ENCODE data around the gene KAT6B.

KAT6B gene

DNA sequence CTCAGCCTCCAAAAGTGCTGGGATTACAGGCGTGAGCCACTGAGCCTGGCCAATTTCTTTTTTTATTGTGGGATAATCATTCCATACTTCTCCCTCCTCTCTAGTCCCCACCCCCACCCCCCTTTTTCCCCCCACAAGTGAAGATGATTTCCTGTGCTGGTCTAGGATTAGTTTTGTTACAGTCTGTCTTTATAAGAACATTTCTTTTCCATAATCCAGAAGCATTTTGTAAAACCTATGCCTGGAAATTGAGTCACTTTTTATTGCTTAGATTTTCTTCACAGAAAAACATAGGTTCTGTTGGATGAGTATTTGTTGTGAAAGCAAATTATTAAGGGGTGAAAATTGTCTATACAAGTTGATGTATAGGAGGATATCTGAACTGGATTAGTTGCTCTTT, 98.9 kb downstream of the KAT6B start:
- DNase-seq (ENCODE audit: low read depth): no peak
- no peak for TF ChIP-seq CTCF (IDR thresholded peaks at IDR 0.05; ENCODE audit: control insufficient read depth, insufficient read depth, low read depth, low read length, missing control alignments)
- no peak overlapping the region for H3K4me3 ChIP-seq (ENCODE audit: control insufficient read depth, low read depth, low read length)

DNA sequence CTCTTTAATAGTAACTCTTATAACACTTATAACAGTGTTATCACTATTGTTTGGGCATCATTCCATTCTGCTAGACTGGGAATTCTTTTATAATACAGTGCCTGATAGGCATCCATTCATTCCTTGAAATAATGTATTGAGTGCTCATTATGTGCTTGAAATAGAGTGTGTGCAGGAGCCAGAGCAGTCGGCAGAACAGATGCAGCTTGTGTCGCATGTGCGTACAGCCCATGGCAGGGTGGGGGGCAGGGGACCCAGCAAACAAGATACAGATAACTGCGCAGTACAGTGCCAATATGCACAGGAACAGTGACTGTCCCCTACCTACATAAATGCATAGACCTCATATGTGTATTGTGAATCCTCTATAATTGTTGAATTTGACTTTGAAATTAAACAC, 99.3 kb downstream of the KAT6B start:
- DNase-seq (ENCODE audit: low read depth): no peak
- no peak overlapping the region for H3K4me3 ChIP-seq (ENCODE audit: control insufficient read depth, low read depth, low read length)
- TF ChIP-seq CTCF (IDR thresholded peaks at IDR 0.05; ENCODE audit: control insufficient read depth, insufficient read depth, low read depth, low read length, missing control alignments): no peak

- TF ChIP-seq CTCF (IDR thresholded peaks at IDR 0.05; ENCODE audit: control insufficient read depth, insufficient read depth, low read depth, low read length, missing control alignments): no peak
- DNase-seq (ENCODE audit: low read depth): no peak
- H3K4me3 ChIP-seq (ENCODE audit: control insufficient read depth, low read depth, low read length): no peak overlapping the region
Observed at GRCh38 chr10:74926791-74927585, 100.6 kb downstream of the KAT6B start.

- no peak for DNase-seq (ENCODE audit: low read depth)
- no peak overlapping the region for H3K4me3 ChIP-seq (ENCODE audit: control insufficient read depth, low read depth, low read length)
- TF ChIP-seq CTCF (IDR thresholded peaks at IDR 0.05; ENCODE audit: control insufficient read depth, insufficient read depth, low read depth, low read length, missing control alignments): no peak
Observed at GRCh38 chr10:74927701-74928100, 101.3 kb downstream of the KAT6B start.

GRCh38 chr10:74928742-74929191, 102.4 kb downstream of the KAT6B start:
- TF ChIP-seq CTCF (IDR thresholded peaks at IDR 0.05; ENCODE audit: control insufficient read depth, insufficient read depth, low read depth, low read length, missing control alignments): no peak
- DNase-seq (ENCODE audit: low read depth): peak; percentile 41
- H3K4me3 ChIP-seq (ENCODE audit: control insufficient read depth, low read depth, low read length): no peak overlapping the region

DNA sequence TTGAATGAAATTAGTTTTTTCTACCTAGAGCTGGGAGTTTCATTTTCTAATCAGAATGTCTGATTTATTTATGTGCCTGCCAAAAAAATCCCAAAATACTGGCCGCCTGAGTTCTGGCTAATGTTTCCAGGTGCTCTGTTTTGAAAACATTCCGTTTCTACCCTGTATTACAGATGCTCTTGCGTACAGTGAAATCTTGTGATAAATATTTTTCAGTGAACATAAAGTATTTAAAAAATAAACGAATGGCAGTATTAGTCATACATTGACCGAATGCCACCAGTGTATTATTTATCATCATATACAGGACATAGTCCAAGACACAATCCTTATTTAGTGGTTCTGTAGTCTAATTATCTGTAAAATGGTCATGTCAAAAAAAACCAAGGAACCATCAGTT, 102.8 kb downstream of the KAT6B start:
- no peak for TF ChIP-seq CTCF (IDR thresholded peaks at IDR 0.05; ENCODE audit: control insufficient read depth, insufficient read depth, low read depth, low read length, missing control alignments)
- DNase-seq (ENCODE audit: low read depth): no peak
- H3K4me3 ChIP-seq (ENCODE audit: control insufficient read depth, low read depth, low read length): no peak overlapping the region
